ENCODE results near the gene RBMS2.

GRCh38 chr12:56628671-56629458 is 107.2 kb downstream of the RBMS2 start:
- TF ChIP-seq POLR2A (IDR thresholded peaks at IDR 0.05; ENCODE audit: low read length) (no peak), GATA1 (IDR thresholded peaks at IDR 0.05; ENCODE audit: low read depth, low read length) (no peak)
